ENCODE data around the gene CSGALNACT2.

GRCh38 chr10:43212043-43212721, 73.9 kb downstream of the CSGALNACT2 start:
- TF ChIP-seq JUND (IDR thresholded peaks at IDR 0.05; ENCODE audit: low read depth, low read length) (no peak), SPI1 (IDR thresholded peaks at IDR 0.05; ENCODE audit: borderline replicate concordance, insufficient read depth, low read depth, low read length) (no peak), CTCF (IDR thresholded peaks at IDR 0.05 in 2 of 3, conservative IDR thresholded peaks at IDR 0.05 in 1 of 3; ENCODE audit: control insufficient read depth in 2 of 3, extremely low read depth in 1 of 3, insufficient read depth in 1 of 3, low read depth in 3 of 3, low read length in 3 of 3) (no peak), NR2C2 (IDR thresholded peaks at IDR 0.05; ENCODE audit: borderline replicate concordance, control insufficient read depth, insufficient read length, low read depth) (no peak), RELA (IDR thresholded peaks at IDR 0.05; ENCODE audit: borderline replicate concordance, partially characterized antibody) (no peak), YY1 (IDR thresholded peaks at IDR 0.05; ENCODE audit: low read depth, low read length) (no peak), SUZ12 (IDR thresholded peaks at IDR 0.05; ENCODE audit: unreplicated experiment) (no peak), TCF3 (IDR thresholded peaks at IDR 0.05; ENCODE audit: borderline replicate concordance, insufficient read depth, low read depth, low read length) (no peak), SRF (IDR thresholded peaks at IDR 0.05; ENCODE audit: low read depth in 2 of 2, low read length in 2 of 2) (no peak), CREB1 (IDR thresholded peaks at IDR 0.05; ENCODE audit: low read depth) (no peak), REST (IDR thresholded peaks at IDR 0.05; ENCODE audit: low read depth, low read length) (no peak), EZH2 (IDR thresholded peaks at IDR 0.05; ENCODE audit: borderline replicate concordance, control insufficient read depth, low read depth, low read length) (no peak), ZNF207 (IDR thresholded peaks at IDR 0.05; ENCODE audit: borderline replicate concordance) (no peak), ASH2L (IDR thresholded peaks at IDR 0.05; ENCODE audit: borderline replicate concordance, low read depth) (no peak)
